Keratinocyte (primary cell): ENCODE results near the gene CPPED1.

ENCODE experiments used
- CTCF ChIP-seq, 3 experiments: IDR thresholded peaks in 1 of 3; conservative IDR thresholded peaks in 1 of 3; optimal IDR thresholded peaks in 1 of 3; 2 replicates in 2 of 3; 3 replicates in 1 of 3; pipeline versions ENCODE3 to v1.5.1; 2011; ENCODE audit warnings: low read length in 3 of 3, mild to moderate bottlenecking in 3 of 3, moderate library complexity in 2 of 3, control low read depth in 1 of 3, inconsistent platforms in 1 of 3; ENCODE audit not compliant: insufficient read depth in 2 of 3; ENCODE audit errors: extremely low read depth in 1 of 3
- EZH2 ChIP-seq: IDR thresholded peaks from one replicate; pipeline ENCODE4 v1.6.1; 2012; ENCODE audit warnings: inconsistent platforms, mild to moderate bottlenecking, low read length, moderate library complexity

DNA sequence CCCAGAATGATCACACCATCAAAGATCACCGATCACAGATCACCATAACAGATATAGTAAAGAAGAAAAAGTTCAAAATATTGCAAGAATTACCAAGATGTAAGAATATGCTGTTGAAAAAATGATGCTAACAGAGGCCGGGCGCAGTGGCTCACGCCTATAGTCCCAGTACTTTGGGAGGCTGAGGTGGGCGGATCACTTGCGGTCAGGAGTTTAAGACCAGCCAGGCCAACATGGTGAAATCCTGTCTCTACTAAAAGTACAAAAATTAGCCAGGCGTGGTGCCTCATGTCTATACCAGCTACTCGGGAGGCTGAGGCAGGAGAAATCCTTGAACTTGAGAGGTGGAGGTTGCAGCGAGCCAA is 53.2 kb downstream of the CPPED1 start:
- TF ChIP-seq CTCF (optimal IDR thresholded peaks at IDR 0.05 in 1 of 3, IDR thresholded peaks at IDR 0.05 in 1 of 3, conservative IDR thresholded peaks at IDR 0.05 in 1 of 3; ENCODE audit: extremely low read depth in 1 of 3, insufficient read depth in 2 of 3, low read length in 3 of 3) (no peak), EZH2 (no peak)
